ENCODE results near the gene TUT4.

TUT4 gene

GRCh38 chr1:52520148-52520547 is 32.7 kb downstream of the TUT4 start:
- no peak overlapping the region for H3K4me3 ChIP-seq (ENCODE audit: low read depth, low read length)
- H3K27me3 ChIP-seq (replicated peaks) = no peaks in the 10 kb centered on the region
- H3K27ac ChIP-seq = no peak overlapping the region
- in situ Hi-C loops (cut with HindIII; ENCODE audit: low pct_ligation_motif_present, low sequenced_read_pairs) = no loop called here
- no peak for DNase-seq
- TF ChIP-seq CTCF (IDR thresholded peaks at IDR 0.05; ENCODE audit: low read depth, low read length, missing control alignments) = no peak
- no peaks in the 10 kb centered on the region for H3K36me3 ChIP-seq (replicated peaks)

DNA sequence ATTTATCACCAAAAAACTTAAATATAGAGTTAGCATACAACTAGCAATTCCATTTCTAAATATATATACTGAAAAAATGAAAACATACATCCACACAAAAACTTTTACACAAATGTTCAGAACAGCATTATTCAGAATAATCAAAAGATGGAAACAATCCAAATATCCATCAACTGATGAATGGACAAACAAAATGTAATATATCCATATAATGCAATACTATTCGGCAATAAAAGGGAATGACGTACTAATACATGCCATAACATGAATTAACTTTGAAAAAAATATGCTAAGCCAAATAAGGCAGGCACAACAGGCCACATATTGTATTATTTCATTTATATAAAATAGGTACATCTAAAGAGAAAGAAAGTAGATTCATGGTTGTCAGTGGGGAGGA is 33.9 kb downstream of the TUT4 start:
- H3K27me3 ChIP-seq (replicated peaks) = no peaks in the 10 kb centered on the region
- H3K36me3 ChIP-seq (replicated peaks) = no peaks in the 10 kb centered on the region
- no peak for DNase-seq
- H3K4me3 ChIP-seq (ENCODE audit: low read depth, low read length) = no peak overlapping the region
- TF ChIP-seq CTCF (IDR thresholded peaks at IDR 0.05; ENCODE audit: low read depth, low read length, missing control alignments) = no peak
- H3K27ac ChIP-seq = no peak overlapping the region
- in situ Hi-C loops (cut with HindIII; ENCODE audit: low pct_ligation_motif_present, low sequenced_read_pairs) = no loop called here

GRCh38 chr1:52511851-52512615 is 40.9 kb downstream of the TUT4 start:
- TF ChIP-seq CTCF (IDR thresholded peaks at IDR 0.05; ENCODE audit: low read depth, low read length, missing control alignments) = no peak
- in situ Hi-C loops (cut with HindIII; ENCODE audit: low pct_ligation_motif_present, low sequenced_read_pairs) = no loop called here
- Histone ChIP-seq H3K27me3 (replicated peaks) (no peaks in the 10 kb centered on the region), H3K36me3 (replicated peaks) (no peaks in the 10 kb centered on the region), H3K27ac (no peak overlapping the region), H3K4me3 (ENCODE audit: low read depth, low read length) (no peak overlapping the region)
- no peak for DNase-seq

DNA sequence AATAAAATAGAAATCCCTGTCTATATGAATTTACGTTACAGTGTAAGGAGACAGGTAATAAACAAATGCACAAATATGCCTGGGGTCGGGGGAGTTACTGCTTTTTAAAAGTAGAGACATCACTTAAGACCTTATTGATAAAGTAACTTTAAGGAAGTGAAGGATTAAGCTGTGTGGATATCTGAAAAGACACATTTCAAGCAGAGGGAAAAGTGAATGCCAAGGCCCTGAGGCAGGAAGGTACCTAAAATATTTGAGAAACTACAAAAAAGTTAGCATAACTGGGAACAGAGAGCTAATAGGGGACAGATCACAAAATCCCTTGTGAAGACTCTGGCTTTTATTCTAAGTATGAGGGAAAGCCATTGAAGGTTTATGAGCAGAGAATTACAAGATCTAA is 41.5 kb downstream of the TUT4 start:
- in situ Hi-C loops (cut with HindIII; ENCODE audit: low pct_ligation_motif_present, low sequenced_read_pairs) = no loop called here
- Histone ChIP-seq H3K4me3 (ENCODE audit: low read depth, low read length) (no peak overlapping the region), H3K27ac (no peak overlapping the region), H3K36me3 (replicated peaks) (no peaks in the 10 kb centered on the region), H3K27me3 (replicated peaks) (no peaks in the 10 kb centered on the region)
- no peak for DNase-seq
- TF ChIP-seq CTCF (IDR thresholded peaks at IDR 0.05; ENCODE audit: low read depth, low read length, missing control alignments) = no peak

- Histone ChIP-seq H3K27ac (no peak overlapping the region), H3K4me3 (ENCODE audit: low read depth, low read length) (no peak overlapping the region), H3K27me3 (replicated peaks) (no peaks in the 10 kb centered on the region), H3K36me3 (replicated peaks) (no peaks in the 10 kb centered on the region)
- DNase-seq = no peak
- in situ Hi-C loops (cut with HindIII; ENCODE audit: low pct_ligation_motif_present, low sequenced_read_pairs) = no loop called here
- TF ChIP-seq CTCF (IDR thresholded peaks at IDR 0.05; ENCODE audit: low read depth, low read length, missing control alignments) = no peak
Measured at GRCh38 chr1:52506920-52507546, 45.9 kb downstream of the TUT4 start.

All from brain microvascular endothelial cell (primary cell).